CD4-positive, alpha-beta T cell treated with Interleukin-15 for 4 hours (primary cell): ENCODE measurements around the gene OOEP.
"Not testable (repeated sequence)": the region's sequence is repeated elsewhere in the genome, so short reads cannot be mapped to it uniquely, and the experiment has no call there.

Experiments
- DNase-seq: peaks from one replicate; pipeline ENCODE4 v3.0.0-alpha.2; 2020; ENCODE audit warnings: low spot score

The OOEP gene

DNA sequence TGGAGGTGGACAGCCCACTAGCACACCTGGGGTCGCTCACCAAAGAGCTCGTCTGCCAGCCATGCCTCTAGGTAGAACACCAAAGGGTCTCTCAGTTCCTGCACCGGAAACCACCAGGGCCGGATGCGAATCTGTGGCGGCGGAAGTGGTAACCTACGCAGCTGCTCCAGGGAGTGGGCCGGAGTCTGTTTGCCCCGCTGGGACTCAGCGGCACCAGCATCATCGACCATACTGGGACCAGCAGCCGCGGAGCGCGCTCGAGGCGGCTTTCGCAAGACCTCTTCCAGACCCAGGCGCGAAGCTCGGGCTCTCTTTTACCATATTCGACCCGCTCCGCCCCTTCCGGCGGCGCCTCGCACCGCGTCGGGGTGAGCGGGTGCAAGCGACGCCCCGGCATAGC, at the start of gene OOEP:
Gene OOEP (minus strand): TSS at position 335 of the 400 bp plus-strand sequence. CDS start 105 bp downstream, at position 230.
- no peak for DNase-seq

DNA sequence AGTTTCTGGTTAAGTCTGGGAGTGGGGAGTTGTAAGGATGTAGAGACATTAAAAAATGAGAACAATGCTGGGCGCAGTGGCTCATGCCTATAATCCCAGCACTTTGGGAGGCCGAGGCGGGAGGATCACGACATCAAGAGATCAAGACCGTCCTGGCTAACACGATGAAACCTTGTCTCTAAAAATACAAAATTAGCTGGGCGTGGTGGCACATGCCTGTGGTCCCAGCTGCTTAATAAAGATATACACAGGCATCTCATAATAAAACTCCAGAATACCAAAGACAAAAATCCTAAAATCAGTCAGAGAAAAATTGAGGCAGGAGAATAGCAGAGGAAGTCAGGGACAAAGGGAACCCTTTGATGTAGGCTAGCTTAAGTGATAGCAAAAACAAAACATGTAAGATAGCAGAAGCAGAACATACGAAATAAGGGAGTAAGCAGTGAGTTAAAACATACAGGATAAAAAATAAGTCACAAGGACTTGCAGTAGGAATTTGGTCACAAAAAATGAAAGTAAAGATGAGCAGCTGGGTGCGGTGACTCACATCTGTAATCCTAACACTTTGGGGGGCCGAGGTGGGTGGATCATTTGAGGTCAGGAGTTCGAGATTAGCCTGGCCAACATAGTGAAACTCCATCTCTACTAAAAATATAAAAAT, 48.5 kb upstream of the OOEP start:
- no peak for DNase-seq

DNA sequence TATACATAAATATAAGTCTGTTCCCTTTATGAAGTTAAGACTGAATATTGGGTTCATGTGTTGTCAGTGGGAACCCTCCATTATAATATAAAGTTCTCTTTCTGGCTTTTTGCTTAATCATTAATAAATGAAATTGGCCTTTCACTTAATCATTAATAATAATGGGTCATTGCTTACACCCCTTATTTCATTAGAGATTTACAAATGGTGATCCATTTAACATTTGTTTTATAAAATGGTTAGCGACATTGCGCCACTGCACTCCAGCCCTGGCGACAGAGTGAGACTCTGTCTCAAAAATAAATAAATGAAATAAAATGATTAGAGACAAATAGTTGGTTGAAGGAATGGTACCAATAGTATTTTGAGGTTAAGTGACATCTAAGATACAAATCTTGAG, 43.4 kb upstream of the OOEP start:
- DNase-seq = no peak

DNA sequence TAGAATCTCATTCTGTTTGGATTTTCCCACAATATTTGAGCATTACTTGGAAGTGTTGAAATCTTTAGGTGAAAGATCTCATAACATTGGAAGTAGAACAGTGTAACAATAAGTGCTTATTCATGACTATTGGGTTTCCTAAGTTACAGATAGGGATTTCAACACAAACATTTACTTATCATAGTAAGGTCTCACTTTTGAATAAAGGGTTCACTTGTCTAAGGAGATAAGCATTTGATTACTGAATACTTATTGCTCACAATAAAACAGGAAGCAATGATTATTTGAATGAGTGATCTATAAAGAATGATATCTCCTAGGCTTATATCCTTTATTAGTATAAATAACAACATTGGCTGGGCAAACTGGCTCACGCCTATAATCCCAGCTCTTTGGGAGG, 39.7 kb upstream of the OOEP start:
- DNase-seq = no peak

DNA sequence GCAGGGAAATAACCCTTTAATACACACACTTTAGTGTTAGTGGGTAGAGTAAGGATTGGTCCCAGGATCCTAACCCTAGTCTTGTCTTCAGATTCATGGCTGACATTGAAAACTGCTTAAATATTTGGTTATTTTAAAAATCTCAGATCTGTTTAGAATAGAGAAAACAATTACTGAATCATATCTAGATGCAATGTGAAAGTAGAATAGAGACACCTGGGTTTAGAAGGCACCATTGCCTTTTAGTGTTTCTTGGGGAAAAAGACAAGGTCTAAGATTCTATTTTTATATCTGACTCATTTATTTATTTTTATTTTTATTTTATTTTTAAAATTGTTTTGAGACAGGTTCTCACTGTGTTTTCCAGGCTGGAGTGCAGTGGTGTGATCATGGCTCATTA, 31.0 kb upstream of the OOEP start:
- no peak for DNase-seq

DNA sequence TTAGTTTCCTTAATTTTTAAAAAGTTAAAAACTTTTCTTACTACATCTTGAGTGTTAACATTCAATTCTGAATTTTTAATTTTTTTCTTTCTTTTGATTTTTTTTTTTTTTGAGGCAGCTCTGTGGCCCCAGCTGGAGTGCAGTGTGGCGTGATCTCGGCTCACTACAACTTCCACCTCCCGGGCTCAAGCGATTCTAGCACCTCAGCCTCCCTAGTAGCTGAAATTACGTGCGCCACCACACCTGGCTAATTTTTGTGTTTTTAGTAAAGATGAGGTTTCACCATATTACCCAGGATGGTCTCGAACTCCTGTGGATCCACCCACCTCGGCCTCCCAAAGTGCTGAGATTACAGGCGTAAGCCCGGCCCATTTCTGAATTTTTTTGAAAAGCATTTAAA, 26.2 kb upstream of the OOEP start:
- no peak for DNase-seq

DNA sequence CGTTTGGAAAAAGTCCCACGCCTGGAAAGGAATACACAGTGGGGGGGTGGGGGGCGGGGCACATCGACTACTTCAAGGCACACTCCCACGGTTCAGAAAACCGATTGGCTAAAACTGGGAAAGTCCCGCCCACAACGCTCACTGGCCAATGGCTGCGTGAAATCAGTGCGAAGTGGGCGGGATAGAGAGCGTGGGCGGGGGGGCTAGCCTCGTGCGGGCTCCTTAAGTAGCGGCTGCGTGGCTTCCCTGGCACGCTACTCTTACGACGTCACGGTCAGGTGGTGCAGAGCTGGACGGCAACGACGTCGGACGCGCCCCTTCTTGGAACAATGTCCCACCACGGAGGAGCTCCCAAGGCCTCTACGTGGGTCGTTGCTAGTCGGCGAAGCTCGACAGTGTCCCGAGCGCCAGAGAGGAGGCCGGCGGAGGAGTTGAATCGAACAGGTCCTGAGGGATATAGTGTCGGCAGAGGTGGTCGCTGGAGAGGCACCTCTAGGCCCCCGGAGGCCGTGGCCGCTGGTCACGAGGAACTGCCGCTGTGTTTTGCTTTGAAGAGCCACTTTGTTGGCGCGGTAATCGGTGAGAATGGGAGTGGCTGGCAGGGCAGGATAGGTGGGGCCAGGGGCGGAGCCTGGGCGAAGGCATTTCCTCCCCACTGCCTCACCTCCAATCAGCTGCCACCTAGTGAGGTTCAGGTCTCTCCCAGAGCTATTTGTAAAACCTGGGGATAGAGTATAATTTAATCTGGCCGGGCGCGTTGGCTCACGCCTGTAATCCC, 25.1 kb upstream of the OOEP start, which contains the start of gene DDX43:
Gene DDX43 (plus strand): TSS at position 252 of the 778 bp plus-strand sequence. CDS start 78 bp downstream, at position 330.
- DNase-seq = peak; percentile 65

DNA sequence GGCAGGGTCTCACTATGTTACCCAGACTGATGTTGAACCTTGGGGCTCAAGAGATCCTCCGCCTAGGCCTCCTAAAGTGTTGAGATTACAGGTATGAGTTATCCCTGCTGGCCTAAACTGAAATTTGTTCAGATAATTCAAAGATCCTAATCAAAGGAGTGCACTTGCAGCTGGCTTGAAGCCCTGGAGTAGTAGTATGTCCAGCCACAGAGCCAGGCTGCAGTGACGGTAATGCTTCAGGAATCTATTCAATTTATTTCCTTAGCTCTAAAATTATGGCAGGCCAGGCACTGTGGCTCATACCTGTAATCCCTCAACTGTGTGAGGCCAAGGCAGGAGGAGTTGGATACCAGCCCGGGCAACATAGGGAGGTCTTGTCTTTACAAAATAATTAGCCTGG, 23.6 kb upstream of the OOEP start:
- DNase-seq = no peak

DNA sequence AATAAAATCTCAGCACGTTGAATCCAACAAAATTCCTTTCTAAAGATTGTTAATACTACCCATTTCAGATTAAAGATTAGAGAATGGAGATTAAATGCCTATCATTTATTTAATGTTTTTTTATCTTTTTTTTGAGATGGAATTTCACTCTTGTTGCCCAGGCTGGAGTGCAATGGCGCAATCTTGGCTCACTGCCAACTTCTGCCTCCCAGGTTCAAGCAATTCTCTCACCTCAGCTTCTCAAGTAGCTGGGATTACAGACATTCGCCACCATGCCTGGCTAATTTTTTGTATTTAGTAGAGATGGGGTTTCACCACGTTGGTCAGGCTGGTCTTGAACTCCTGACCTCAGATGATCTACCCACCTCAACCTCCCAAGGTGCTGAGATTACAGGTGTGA, 22.5 kb upstream of the OOEP start:
- DNase-seq = not testable (repeated sequence)

DNA sequence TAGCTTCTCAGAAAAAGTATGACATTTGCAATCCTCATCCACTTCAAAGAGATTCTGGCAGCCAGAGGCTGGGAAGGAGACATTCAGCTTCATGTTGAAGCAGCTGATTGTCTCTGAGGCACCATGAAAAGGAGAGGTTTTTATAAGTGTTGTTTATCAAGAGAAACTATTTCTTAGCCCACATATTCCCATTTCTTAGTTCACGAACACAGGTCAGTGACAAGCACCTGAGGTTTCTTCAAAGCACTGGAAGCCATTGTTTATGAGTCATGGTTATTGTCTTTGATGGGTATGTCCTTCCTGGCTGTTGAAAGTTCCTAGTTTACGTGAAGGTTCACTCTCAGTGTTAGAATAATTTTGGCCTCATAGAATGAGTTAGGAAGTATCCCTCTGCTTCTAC, 22.0 kb upstream of the OOEP start:
- peak; percentile 56 for DNase-seq

DNA sequence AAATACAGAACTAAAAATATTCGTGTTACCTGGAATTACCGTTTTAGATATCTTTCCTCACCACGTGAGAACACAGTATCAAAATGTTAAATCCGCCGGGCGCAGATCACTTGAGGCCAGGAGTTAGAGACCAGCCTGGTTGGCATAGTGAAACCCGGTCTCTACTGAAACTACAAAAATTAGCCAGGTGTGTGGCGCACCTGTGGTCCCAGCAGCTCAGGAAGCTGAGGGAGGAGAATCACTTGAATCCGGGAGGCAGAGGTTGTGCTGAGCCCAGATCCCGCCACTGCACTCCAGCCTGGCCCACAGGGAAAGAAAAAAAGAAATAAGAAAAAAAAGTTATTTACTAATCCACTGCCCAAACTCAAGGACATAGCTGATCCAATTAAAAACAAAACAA, 20.2 kb upstream of the OOEP start:
- DNase-seq = no peak

DNA sequence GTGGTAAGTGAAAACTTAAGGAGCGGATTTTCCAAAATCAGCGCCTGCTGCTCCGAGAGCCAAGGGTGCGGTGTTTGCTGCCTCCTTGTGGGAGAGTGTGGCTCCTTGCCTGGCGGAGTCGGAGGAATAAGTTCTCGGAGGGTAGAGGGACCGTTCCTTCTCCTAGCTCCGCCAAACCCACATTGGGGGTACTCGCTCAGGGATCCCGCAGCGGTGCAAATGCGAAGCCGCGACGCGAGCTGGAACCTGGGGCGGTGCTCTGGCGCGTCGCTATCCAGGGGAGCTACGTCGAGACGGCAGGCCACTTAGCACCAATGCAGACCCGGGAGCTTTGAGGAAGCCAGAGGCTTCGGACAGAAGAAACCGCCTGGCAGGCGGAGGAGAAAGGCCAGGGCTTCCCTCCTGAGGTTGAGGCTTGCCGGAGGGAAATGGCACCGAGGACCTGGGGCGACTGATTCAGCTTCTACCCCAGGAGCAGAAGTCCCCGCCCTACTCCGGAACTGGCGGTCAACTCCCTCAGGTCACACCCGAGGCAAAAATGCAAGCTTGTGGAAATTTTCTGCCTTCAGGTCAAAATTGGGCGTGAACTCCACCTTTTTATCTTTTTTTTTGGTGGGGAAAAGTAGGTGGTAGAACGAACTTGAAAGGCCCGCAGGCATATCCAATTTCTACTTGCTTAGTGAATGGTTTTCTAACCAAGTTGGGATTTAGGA, 19.3 kb upstream of the OOEP start:
- DNase-seq = peak; percentile 62

DNA sequence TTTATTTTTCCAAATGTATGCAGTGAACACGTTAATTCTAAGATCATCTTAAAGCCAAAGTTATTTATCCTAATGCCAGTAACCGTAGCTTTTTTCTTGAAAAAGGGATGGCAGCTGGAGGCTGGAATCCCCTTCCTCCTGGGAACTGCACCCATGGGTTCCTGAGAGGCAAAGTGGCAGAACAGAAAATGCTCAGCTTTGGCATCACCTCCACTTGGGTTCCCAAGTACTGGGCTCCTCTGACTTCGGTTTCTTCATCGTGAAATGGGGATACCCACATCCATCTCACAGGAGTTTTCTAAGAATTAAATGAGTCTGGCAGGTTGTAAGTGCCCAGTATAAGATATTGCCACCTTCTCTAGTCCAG, 18.7 kb upstream of the OOEP start:
- DNase-seq = no peak

DNA sequence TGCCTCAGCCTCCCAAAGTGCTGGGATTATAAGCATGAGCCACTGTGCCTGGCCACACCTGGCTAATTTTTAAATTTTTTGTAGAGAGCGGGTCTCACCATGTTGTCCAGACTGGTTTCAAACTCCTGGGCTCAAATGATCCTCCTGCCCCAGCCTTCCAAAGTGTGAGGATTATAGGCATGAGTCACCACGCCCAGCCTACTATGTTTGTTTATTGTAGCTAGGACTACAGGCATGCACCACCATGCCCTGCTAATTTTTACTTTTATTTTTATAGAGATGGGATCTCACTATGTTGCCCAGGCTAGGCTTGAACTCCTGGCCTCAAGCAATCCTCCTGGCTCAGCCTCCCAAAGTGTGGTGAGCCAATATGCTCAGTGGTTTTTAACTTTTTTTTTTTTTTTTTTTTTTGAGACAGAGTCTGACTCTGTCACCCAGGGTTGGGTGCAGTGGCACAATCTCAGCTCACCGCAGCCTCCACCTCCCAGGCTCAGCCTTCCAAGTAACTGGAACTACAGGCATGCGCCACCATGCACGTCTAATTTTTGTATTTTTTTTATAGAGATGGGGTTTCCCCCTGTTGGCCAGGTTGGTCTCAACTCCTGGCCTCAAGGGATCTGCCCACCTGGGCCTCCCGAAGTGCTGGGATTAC, 12.9 kb upstream of the OOEP start:
- no peak for DNase-seq

DNA sequence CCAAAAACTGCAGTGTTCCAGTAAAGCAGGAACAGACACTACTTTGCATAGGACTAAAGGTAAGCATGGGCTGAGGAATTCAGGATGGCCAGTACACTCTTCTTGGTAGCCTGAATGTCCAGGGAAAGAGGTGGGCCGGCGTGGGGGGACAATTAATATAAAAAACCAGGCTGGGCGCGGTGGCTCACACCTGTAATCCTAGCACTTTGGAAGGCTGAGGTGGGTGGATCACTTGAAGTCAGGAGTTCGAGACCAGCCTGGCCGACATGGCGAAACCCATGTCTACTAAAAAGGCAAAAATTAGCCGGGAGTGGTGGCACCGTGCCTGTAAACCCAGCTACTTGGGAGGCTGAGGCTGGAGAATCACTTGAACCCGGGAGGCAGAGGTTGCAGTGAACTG, 11.8 kb upstream of the OOEP start:
- DNase-seq = not testable (repeated sequence)

DNA sequence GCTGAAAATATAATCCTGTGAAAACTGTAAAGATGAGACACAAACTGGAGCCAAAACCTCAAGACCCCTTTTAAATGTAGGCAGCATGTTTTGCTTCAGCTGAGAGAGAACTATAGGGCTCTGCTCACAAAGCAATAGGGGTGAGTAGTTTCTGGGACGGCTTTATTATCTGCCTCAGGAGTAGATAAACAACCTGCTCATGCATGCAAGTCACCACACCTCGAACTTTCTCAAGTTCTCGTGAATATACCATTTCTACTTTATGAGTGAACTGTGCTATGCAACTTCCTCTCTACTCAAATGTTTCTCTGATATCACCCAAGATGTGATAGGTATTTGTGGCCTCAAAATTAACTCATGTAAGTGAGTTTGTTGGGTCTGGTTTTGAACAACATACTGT, 7.5 kb upstream of the OOEP start:
- DNase-seq = no peak

DNA sequence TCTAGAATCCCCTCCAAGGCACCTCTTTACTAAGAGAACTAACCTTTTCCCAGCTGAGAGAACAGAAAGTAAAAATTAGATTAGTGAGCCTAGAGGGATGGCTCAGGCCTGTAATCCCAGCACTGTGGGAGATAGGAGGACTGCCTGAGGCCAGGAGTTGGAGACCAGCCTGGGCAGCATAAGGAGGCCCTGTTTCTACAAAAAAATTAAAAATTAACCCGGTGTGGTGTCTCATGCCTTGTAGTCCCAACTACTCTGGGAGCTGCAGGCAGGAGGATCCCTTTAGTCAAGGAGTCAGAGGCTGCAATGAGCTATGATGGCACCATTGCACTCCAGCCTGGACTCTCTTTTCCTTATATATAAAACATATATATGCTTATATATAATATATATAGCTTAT, 5.5 kb upstream of the OOEP start:
- DNase-seq = no peak

DNA sequence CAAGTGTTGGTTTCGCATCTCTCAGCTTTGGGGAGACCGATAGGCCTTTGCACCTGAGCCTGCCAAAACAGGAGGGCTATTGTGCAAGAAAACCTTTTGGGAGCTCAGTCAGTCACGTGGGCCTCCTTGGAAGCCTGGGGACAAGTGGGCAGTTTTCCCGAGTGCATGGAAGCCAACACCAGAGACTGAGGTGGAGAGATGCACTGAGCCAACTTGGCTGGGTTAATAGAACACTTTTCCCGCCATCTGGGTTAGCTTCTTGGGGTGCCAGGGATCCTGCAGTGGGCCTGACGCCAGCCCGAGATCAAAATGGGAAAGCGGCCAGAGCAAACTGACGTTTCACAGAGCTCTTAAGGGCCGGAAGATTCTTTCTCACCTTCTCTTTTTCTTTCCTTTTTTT, 2.8 kb upstream of the OOEP start:
- DNase-seq = no peak

DNA sequence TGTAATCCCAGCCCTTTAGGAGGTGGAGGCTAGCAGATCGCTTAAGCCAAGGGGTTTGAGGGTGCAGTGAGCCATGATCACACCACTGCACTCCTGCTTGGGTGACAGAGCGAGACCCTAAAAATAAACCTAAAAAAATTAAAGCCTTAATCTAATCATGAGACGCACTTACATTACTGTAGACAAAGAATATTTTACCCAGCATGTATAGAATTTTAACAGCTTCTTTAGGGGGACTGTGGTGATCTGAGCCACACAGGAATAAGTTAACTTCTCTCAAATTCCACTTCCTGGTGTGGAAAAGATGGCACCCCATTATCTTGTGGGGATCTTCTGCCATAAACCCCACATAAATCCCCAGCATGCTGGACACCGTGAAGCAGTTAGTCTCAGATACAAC, 2.3 kb upstream of the OOEP start:
- no peak for DNase-seq

DNA sequence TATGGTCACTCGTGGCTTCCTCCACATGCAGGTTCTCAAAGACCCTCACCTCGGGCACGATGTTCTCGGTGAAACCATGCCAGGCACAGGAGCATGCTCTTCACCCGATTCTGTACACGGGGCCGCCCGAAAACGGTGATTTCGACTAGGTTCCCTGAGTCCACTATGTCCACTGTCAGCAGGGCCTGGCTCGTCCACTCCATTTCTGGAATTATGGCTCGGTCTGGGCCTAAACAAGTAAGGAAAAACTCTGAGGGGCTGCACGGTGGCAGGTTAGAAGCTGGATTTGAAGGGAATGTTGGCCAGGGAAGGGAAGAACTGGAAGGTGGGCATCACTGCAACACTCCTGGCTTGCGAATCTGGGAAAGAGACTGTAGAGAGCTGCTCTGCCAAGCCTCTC, 540 bp downstream of the OOEP start:
- no peak for DNase-seq

DNA sequence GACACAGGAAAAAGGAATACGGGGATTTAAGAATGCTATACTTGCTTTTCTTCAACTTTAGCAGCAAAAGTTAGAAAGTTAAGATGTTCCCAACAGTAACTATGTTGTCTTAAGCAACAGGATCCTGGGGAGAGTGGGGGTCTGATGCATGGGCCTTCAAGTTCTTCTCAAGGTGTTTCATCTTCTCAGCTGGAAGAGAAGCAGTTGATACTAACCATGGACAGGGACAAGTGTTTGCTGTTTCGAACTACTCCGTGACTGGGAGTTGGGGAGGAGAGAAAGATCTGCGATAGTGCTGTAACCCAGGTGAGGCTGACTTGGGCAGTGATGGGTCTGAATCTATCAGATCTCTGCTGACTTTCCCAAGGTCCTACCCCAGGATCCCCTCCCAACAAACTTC, 1.0 kb downstream of the OOEP start:
- DNase-seq = no peak

DNA sequence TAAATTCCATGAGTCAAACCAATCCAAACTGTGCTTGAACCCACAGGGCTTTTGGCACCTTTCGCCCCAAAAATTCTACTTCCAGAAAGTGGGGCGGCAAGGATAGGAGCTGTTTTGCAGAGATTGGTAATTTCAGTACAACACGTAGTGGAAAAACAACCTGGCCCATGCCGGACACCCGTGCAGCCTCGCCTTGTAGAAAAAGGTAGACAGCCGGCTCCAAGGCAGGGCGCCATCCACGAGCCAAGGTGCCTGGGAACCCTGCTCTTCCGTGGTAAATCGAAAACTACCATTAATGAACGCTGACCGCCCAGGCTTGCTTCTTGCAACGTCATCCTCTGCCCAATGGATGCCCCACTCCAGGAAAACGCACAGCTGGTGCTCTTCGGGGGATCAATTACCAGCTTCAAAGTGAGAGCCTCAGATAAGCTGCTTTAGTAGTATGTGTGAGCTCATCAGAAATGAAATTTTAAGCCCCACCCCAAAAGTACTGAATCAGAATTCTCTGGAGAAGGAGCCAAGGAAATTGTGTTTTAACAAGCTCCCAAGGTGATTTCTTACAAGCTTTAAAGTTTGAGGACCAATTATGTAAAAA, 1.8 kb downstream of the OOEP start:
- no peak for DNase-seq
